ENCODE measurements around the gene DGCR2.
"Not testable (repeated sequence)": the region's sequence is repeated elsewhere in the genome, so short reads cannot be mapped to it uniquely, and the experiment has no call there.

The DGCR2 gene

GRCh38 chr22:19026080-19026479 lies 96.1 kb downstream of the DGCR2 start:
- not testable (repeated sequence) for DNase-seq

GRCh38 chr22:19024956-19025489 lies 97.2 kb downstream of the DGCR2 start:
- DNase-seq, result not testable (repeated sequence)

GRCh38 chr22:19023931-19024330 lies 98.3 kb downstream of the DGCR2 start:
- DNase-seq, result not testable (repeated sequence)

- DNase-seq, result no peak
Observed at GRCh38 chr22:19022755-19023154, 99.5 kb downstream of the DGCR2 start.

- DNase-seq, result no peak
Observed at GRCh38 chr22:19019679-19020032, 102.6 kb downstream of the DGCR2 start.

GRCh38 chr22:19019029-19019678 lies 103.1 kb downstream of the DGCR2 start:
- no peak for DNase-seq

- DNase-seq, result no peak
Observed at GRCh38 chr22:19018256-19018655, 104.0 kb downstream of the DGCR2 start.

GRCh38 chr22:19016081-19016766 lies 106.0 kb downstream of the DGCR2 start:
- no peak for DNase-seq

GRCh38 chr22:19014886-19015285 lies 107.3 kb downstream of the DGCR2 start:
- no peak for DNase-seq

- not testable (repeated sequence) for DNase-seq
Observed at GRCh38 chr22:19013881-19014598, 108.2 kb downstream of the DGCR2 start.

GRCh38 chr22:19013411-19013810 lies 108.8 kb downstream of the DGCR2 start:
- not testable (repeated sequence) for DNase-seq

GRCh38 chr22:19012308-19012986 lies 109.8 kb downstream of the DGCR2 start:
- DNase-seq, result no peak

- not testable (repeated sequence) for DNase-seq
Observed at GRCh38 chr22:19011611-19012010, 110.6 kb downstream of the DGCR2 start.

- DNase-seq, result no peak
Observed at GRCh38 chr22:19011075-19011474, 111.1 kb downstream of the DGCR2 start.

- no peak for DNase-seq
Observed at GRCh38 chr22:19005905-19006304, 116.3 kb downstream of the DGCR2 start.

GRCh38 chr22:19004471-19004870 lies 117.7 kb downstream of the DGCR2 start:
- DNase-seq, result no peak

GRCh38 chr22:19003508-19003907 lies 118.7 kb downstream of the DGCR2 start:
- DNase-seq, result no peak

- no peak for DNase-seq
Observed at GRCh38 chr22:19002684-19003038, 119.6 kb downstream of the DGCR2 start.

- no peak for DNase-seq
Observed at GRCh38 chr22:19001204-19001603, 121.0 kb downstream of the DGCR2 start.

GRCh38 chr22:19000106-19000505 lies 122.1 kb downstream of the DGCR2 start:
- DNase-seq, result not testable (repeated sequence)

GRCh38 chr22:18999416-18999815 lies 122.8 kb downstream of the DGCR2 start:
- no peak for DNase-seq

- peak; percentile 25 to 31 for DNase-seq
Observed at GRCh38 chr22:18999008-18999407, 123.2 kb downstream of the DGCR2 start.

GRCh38 chr22:18997925-18998315 lies 124.3 kb downstream of the DGCR2 start:
- no peak for DNase-seq
